Stimulated activated CD8-positive, alpha-beta memory T cell treated with anti-CD3 and anti-CD28 coated beads, Interleukin-7, amount 100 ng/mL, for 4 hours (primary cell): ENCODE results near the gene CBR4.

Experiments used
- DNase-seq, 2 donors: peaks; one replicate each; pipeline ENCODE4 v3.0.0-alpha.2; 2020; ENCODE audit warnings: low read depth in 2 of 2

The CBR4 gene

DNA sequence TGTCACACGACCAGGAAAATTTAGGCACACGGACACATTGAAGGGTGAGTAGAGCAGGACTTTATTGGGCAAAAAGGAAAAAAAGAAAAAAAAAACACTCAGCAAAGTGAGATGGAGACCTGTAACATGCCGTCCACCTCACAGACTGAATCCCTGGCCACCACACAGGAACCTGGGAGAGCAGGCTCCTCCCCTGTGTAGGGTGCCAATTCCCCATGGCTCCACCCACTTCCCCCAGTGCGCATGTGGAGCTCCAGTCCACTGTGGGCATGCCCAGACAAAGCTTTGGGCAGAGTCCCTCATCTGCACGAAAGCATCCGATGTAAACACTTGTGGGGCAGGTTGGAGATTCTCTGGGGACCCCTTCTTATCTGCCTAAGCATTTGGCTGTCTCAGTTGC, 23.6 kb upstream of the CBR4 start:
- DNase-seq: no peak

DNA sequence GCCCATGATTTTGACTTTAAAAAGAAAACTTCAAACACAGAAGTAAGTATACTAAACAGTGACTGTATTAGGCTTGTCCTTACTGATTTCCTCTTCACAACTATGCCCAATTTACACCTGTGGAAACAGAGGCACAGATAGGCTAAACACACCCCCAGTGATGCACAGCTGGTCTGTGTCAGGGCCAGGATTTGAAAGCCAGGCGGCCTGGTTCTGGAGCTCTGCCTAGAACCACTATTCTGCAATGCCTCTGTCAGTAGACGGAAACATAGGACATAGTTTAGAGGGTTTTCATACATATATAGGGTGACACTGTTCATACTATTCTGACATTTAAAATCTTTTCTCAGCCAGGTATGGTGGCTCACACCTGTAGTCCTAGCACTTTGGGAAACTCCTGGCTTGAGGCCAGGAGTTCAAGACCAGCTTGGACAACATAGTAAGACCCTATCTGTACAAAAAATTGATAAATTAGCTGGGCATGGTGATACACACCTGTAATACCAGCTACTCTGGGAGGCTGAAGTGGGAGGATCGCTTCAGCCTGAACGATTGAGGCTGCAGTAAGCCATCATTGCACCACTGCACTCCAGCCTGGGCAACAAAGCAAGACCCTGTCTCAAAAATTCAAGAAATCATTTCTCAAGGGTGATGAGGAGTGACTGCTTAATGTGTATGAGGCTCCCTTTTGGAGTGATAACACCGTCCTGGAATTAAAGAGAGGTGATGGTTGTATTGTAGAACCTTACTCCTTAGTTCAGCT, 23.0 kb upstream of the CBR4 start:
- no peak for DNase-seq

DNA sequence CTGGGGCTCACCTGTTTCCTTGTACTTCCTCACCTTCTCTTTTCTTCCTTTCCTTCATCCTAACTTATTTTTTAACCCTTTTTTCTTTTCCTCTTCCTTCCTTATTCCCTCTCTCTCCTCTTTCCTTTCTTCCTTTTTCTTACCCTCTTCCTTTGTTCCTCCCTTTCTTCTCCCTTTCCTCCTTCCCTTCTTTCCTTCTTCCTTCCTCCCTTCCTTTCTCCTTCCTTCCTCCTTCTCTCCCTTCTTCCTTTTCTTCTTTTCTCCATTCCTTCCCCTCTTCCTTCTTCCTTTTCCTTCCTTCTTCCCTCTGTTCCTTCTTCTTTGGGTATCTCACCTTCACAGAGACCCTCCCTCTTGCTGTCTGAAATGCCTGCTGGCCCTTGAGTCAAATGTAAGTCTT, 22.1 kb upstream of the CBR4 start:
- DNase-seq: no peak

DNA sequence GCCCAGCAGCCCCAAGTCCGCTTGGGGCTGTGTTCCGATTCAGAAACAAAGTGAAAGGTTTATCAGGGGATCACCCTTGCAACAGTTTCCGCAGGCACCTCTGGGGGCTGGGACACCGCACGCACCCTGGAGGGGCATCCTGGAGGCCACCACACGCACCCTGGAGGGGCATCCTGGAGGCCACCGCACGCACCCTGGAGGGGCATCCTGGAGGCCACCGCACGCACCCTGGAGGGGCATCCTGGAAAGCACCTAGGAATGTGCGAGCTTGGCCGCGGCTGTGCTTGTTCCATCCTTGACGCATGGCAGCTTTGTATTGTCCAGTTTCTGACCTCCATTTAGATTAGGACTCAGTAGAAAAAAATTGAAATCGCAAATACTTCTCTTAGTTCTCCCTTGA, 21.3 kb upstream of the CBR4 start:
- DNase-seq: no peak

- no peak for DNase-seq
These were observed 20.5 kb upstream of the CBR4 start for GRCh38 chr4:169030562-169030982.

GRCh38 chr4:169029947-169030346, 19.9 kb upstream of the CBR4 start:
- DNase-seq: no peak

DNA sequence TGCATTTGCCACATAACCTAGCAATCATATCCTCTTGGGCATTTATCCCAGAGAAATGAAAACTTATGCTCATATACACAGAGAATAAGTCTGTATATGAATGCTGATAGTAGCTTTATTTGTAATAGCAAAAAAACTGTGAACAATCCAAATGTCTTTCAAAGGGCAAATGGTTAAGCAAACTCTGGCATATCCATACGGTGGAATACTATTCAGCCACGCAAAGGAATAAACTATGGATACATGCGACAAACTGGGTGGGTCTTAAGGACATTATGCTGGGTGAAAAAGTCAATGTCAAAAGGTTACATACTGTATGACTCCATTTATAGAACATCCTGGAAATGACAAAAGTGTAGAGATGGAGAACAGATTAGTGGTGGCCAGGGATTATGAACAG, 17.6 kb upstream of the CBR4 start:
- DNase-seq: no peak

GRCh38 chr4:169025184-169025583, 15.1 kb upstream of the CBR4 start:
- no peak for DNase-seq

- no peak for DNase-seq
These were observed 14.7 kb upstream of the CBR4 start for GRCh38 chr4:169024762-169025161.

- no peak for DNase-seq
These were observed 8.4 kb upstream of the CBR4 start for GRCh38 chr4:169018406-169018805.

DNA sequence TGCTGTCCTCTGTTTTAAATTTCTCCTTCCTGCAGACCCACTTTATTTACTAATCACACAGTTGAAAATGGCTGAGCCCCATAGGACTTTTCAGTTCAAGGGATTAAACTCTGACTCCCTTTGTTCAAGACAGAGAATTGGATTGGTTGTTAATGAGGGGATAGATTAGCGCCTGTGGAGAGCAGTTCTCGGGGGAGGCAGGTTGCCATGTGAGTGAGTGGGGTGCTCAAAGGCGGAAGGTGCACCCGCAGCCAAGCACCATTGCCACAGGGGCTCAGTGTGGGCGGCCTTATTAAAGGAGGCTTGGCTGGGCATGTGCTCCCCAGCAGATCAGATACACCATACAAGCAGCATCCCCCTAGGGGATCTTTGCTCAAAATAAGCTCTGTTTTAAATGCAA, 7.9 kb upstream of the CBR4 start:
- no peak for DNase-seq

GRCh38 chr4:169015186-169015623, 5.2 kb upstream of the CBR4 start:
- no peak for DNase-seq

GRCh38 chr4:169014586-169014985, 4.5 kb upstream of the CBR4 start:
- no peak for DNase-seq

- no peak for DNase-seq
These were observed 3.3 kb upstream of the CBR4 start for GRCh38 chr4:169013396-169013795.

DNA sequence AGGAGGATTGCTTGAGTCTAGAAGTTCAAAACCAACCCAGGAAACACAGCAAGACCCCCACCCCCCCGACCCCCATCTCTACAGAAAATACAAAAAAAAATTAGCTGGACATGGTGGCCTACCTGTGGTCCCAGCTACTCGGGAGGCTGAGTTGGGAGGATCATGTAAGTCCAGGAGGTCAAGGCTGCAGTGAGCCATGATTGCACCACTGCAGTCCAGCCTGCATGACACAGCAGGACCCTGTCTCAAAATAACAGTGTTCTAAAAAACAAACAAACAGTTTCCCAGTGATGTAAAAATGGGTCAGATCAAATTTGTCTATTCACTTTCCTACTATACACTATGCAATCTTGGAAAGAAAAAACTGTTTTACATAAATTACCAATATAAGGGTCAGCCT, 2.0 kb upstream of the CBR4 start:
- no peak for DNase-seq

DNA sequence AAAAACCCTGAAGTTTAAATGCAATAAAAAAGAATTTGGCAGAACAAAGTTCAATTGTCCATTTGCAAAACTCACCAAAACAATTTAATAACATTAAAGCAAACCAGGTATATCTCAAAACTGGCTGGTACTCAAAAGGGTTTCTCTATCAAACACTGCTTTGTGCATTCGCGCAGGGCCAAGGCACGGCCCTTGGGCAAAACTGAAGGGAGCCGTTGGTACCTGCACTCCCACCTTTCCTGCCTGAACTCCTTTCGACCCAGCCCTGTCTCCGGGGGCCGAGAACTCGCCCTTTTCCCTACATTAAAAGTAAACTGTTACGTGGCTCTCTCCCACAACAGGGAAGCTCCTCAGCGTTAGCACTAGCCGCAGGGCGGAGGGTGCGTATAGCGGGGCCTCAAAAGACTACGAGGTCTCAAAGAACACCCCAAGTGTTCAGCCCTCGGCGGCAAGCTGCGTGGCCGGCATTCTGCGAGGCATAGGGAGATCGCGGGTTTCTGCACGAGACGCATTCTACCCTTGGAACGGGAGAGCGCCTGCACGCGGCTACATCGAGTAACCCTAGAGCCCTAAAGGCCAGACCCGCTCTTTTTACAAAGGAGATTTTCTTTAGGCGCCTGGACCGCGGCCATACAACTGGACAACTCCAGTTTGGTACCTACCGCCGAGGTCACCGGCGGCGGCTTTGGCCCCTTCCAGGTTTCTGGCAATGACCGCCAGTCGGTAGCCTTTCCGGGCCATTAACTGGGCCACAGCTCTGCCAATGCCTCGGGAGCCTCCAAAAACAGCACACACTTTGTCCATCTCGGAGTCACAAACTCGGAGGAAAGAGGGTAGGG, 550 bp downstream of the CBR4 start:
- peak; percentile 22 to 38 for DNase-seq

- DNase-seq: no peak
These were observed 4.5 kb downstream of the CBR4 start for GRCh38 chr4:169005453-169006099.

DNA sequence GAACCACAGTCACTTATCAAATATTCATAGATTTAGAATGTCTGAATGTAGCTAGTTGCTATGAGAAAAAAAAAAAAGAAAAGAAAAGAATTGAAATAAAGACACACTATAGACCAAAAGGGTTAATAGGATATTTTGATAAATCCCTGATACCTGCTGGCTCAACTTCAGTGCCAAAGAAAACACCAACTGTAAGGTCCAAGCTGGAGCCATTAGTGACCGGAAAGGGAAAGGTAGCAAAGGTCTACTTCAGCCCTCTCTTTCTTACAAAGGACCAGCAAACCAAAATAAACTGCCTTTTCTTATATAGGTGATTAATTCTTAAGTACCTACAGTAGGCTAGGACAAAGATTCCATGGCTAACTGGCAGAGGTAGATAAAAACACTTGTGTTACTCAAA, 9.7 kb downstream of the CBR4 start:
- no peak for DNase-seq

- DNase-seq: no peak
These were observed 10.2 kb downstream of the CBR4 start for GRCh38 chr4:168999809-169000208.

GRCh38 chr4:168998596-168998995, 11.5 kb downstream of the CBR4 start:
- DNase-seq: no peak

DNA sequence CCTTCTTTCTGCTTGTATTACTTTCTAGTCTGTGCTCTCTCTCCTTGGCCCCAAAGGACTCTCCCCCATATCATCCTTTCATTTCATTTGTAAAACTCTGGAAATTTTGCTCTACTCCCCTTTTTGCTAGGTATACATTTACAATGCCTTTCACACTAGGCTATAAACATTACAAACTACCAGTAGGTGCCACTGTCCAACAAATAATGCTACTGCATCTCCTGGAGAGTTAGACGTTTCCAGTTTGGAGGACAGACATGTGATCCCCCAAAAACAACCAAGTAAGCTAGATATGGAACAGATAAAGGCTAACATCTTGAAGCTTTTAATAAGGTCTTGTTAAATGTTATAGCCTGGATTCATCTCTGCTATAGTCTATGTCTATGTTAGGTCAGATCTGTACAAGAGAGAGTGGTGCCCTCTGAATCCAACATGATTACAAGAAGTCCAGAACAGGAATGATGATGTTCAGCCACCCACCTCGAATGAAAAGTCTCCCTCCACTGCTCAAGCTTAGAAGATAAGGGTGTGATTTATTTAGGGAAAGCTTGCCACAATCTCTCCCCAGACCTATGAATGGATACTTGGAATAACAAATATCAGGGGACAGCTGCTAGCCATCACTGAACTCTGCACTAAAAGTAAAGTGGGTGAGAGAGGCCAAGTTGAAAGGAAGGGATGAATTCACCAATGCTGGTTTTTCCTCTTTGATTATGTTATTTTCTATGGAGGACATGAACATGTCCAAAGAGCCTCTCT, 14.3 kb downstream of the CBR4 start:
- no peak for DNase-seq

GRCh38 chr4:168994958-168995357, 15.1 kb downstream of the CBR4 start:
- DNase-seq: no peak
